Colonic mucosa (tissue), 4 donors: ENCODE results near the gene KIAA0513. TPM values are rescaled to one million over a fixed set of nuclear protein-coding genes. Genes with fewer than 3 reads are reported as not detected.

Experiments
- DNase-seq: peaks from one replicate; pipeline ENCODE4 v3.0.0-alpha.2; 2020
- H3K27ac ChIP-seq: fragments of 200-600 bp; one replicate; pipeline ENCODE4 v1.8.0; 2021
- H3K27me3 ChIP-seq: fragments of 200-600 bp; one replicate; pipeline ENCODE4 v1.8.0; 2021
- H3K36me3 ChIP-seq: fragments of 200-600 bp; one replicate; pipeline ENCODE4 v1.8.0; 2021
- H3K4me1 ChIP-seq: fragments of 200-600 bp; one replicate; pipeline ENCODE4 v1.8.0; 2021; ENCODE audit warnings: mild to moderate bottlenecking
- H3K4me3 ChIP-seq: fragments of 200-600 bp; one replicate; pipeline ENCODE4 v1.8.0; 2021
- H3K9ac ChIP-seq, 2 donors: one replicate each; pipeline ENCODE4 v1.7.0; 2013; ENCODE audit warnings: control low read depth in 2 of 2, low read depth in 2 of 2, low read length in 2 of 2
- H3K9me3 ChIP-seq: fragments of 200-600 bp; one replicate; pipeline ENCODE4 v1.8.0; 2021
- CTCF ChIP-seq: fragments of 200-600 bp; IDR thresholded peaks from one replicate; pipeline ENCODE4 v1.8.0; 2022; ENCODE audit warnings: antibody characterized with exemption, mild to moderate bottlenecking
- intact Hi-C: fragments of 100-400 bp; cut with DNase I; formaldehyde crosslinking; loops from one replicate; pipeline ENCODE4 v1.14.1; 2022
- total RNA-seq, 2 donors: library from RNA; stranded (reverse); fragmentation: NEBNext Ultra II Directional in 1 of 2; extraction: Animal tissue kit (Norgen Biotek cat#: 25700) in 1 of 2; gene quantifications; one replicate each; pipeline ENCODE4 v1.2.1, GENCODE V29; 2021
- donor health status: healthy.
- donor health status: DM: no; HTN: no; CAD: no.
- donor health status: DM: no; HTN: no; CAD: no.

Gene KIAA0513
- total RNA-seq, 2 donors from 2014 or later: 17.7 to 22.8 TPM

- Histone ChIP-seq H3K4me1 (peaks cover 4% of the 10 kb centered on the region), H3K4me3 (no peak overlapping the region), H3K9ac (no peak overlapping the region), H3K27ac (no peak overlapping the region), H3K36me3 (no peaks in the 10 kb centered on the region), H3K9me3 (no peaks in the 10 kb centered on the region), H3K27me3 (no peaks in the 10 kb centered on the region)
- no peak for TF ChIP-seq CTCF
- intact Hi-C loops: no loop called here
- DNase-seq: no peak
Measured at GRCh38 chr16:85061566-85061965, 34.0 kb downstream of the KIAA0513 start.

- H3K27me3 ChIP-seq: no peaks in the 10 kb centered on the region
- no peak for TF ChIP-seq CTCF
- no peak overlapping the region for H3K4me3 ChIP-seq
- no peaks in the 10 kb centered on the region for H3K9me3 ChIP-seq
- no peak for DNase-seq
- no peaks in the 10 kb centered on the region for H3K4me1 ChIP-seq
- no peak overlapping the region for H3K9ac ChIP-seq
- no peak overlapping the region for H3K27ac ChIP-seq
- intact Hi-C loops: no loop called here
- no peaks in the 10 kb centered on the region for H3K36me3 ChIP-seq
Measured at GRCh38 chr16:85062323-85062722, 34.7 kb downstream of the KIAA0513 start.

GRCh38 chr16:85062845-85063244 lies 35.2 kb downstream of the KIAA0513 start:
- DNase-seq: no peak
- no peak overlapping the region for H3K4me3 ChIP-seq
- H3K27me3 ChIP-seq: no peaks in the 10 kb centered on the region
- no peaks in the 10 kb centered on the region for H3K4me1 ChIP-seq
- H3K9ac ChIP-seq: no peak overlapping the region
- intact Hi-C loops: no loop called here
- TF ChIP-seq CTCF: no peak
- no peaks in the 10 kb centered on the region for H3K36me3 ChIP-seq
- no peaks in the 10 kb centered on the region for H3K9me3 ChIP-seq
- no peak overlapping the region for H3K27ac ChIP-seq

GRCh38 chr16:85064186-85064585 lies 36.6 kb downstream of the KIAA0513 start:
- Histone ChIP-seq H3K9me3 (no peaks in the 10 kb centered on the region), H3K27ac (no peak overlapping the region), H3K36me3 (no peaks in the 10 kb centered on the region), H3K27me3 (no peaks in the 10 kb centered on the region), H3K9ac (no peak overlapping the region), H3K4me3 (no peak overlapping the region), H3K4me1 (no peaks in the 10 kb centered on the region)
- intact Hi-C loops: no loop called here
- TF ChIP-seq CTCF: no peak
- no peak for DNase-seq

GRCh38 chr16:85065099-85065498 lies 37.5 kb downstream of the KIAA0513 start:
- DNase-seq: no peak
- TF ChIP-seq CTCF: no peak
- no peak overlapping the region for H3K9ac ChIP-seq
- no peaks in the 10 kb centered on the region for H3K27me3 ChIP-seq
- H3K4me1 ChIP-seq: no peaks in the 10 kb centered on the region
- H3K9me3 ChIP-seq: no peaks in the 10 kb centered on the region
- H3K36me3 ChIP-seq: no peaks in the 10 kb centered on the region
- intact Hi-C loops: no loop called here
- no peak overlapping the region for H3K27ac ChIP-seq
- no peak overlapping the region for H3K4me3 ChIP-seq
